WTC11 (cell line): ENCODE measurements around the gene MPDZ. TPM values are rescaled to one million over a fixed set of nuclear protein-coding genes. Genes with fewer than 3 reads are reported as not detected.

ENCODE experiments used
- ATAC-seq: fragments of 200-7000 bp; cut with Tn5 transposase; 2 replicates; pipeline ENCODE4 v1.10.0; 2021; ENCODE audit warnings: mild to moderate bottlenecking, moderate library complexity
- CTCF ChIA-PET: fragments of 300-600 bp; sonication (Branson Sonifier 250); formaldehyde crosslinking; loops from one replicate; lab custom pipeline; 2021; ENCODE audit warnings: antibody characterized with exemption; lab: Charles Lee
- POLR2A ChIA-PET: fragments of 350-600 bp; sonication (Branson Sonifier 250); formaldehyde crosslinking; loops from one replicate; lab custom pipeline; 2021; ENCODE audit warnings: antibody characterized with exemption; lab: Charles Lee
- DNase-seq: peaks from one replicate; pipeline ENCODE4 v3.0.0; 2021; ENCODE audit warnings: low spot score
- H3K27ac Mint-ChIP-seq: 2 replicates; pipeline ENCODE4 v1.8.0; 2021; ENCODE audit warnings: mixed read lengths
- H3K27me3 Mint-ChIP-seq: 2 replicates; pipeline ENCODE4 v1.8.0; 2021; ENCODE audit warnings: low read depth, mild to moderate bottlenecking, moderate library complexity, mixed read lengths
- H3K36me3 Mint-ChIP-seq: 2 replicates; pipeline ENCODE4 v1.8.0; 2021; ENCODE audit warnings: mixed read lengths
- H3K4me1 Mint-ChIP-seq: 2 replicates; pipeline ENCODE4 v1.8.0; 2022; ENCODE audit warnings: mixed read lengths
- H3K4me3 Mint-ChIP-seq: 2 replicates; pipeline ENCODE4 v1.8.0; 2021; ENCODE audit warnings: mild to moderate bottlenecking, moderate library complexity, mixed read lengths
- H3K9me3 Mint-ChIP-seq: 2 replicates; pipeline ENCODE4 v1.8.0; 2021; ENCODE audit warnings: mixed read lengths
- ARID4B ChIP-seq: sonication (generic); formaldehyde crosslinking; IDR thresholded peaks from 2 replicates; pipeline ENCODE4 v1.8.0; 2023; ENCODE audit warnings: missing genetic modification reagents, mild to moderate bottlenecking, borderline replicate concordance
- ATF3 ChIP-seq: sonication (generic); formaldehyde crosslinking; conservative IDR thresholded peaks from 2 replicates; pipeline ENCODE4 v1.8.1; 2022; ENCODE audit warnings: mild to moderate bottlenecking, missing genetic modification reagents
- CREM ChIP-seq: sonication (generic); formaldehyde crosslinking; IDR thresholded peaks from 2 replicates; pipeline ENCODE4 v1.8.1; 2022; ENCODE audit warnings: mild to moderate bottlenecking, missing genetic modification reagents, moderate library complexity
- E2F1 ChIP-seq: sonication (generic); formaldehyde crosslinking; IDR thresholded peaks from 2 replicates; pipeline ENCODE4 v1.8.0; 2022; ENCODE audit warnings: mild to moderate bottlenecking, missing genetic modification reagents
- EMX1 ChIP-seq: fragments of 250-450 bp; sonication (Bioruptor Pico); IDR thresholded peaks from 2 replicates; pipeline ENCODE4 v1.8.0; 2021; ENCODE audit warnings: mild to moderate bottlenecking
- ERG ChIP-seq: fragments of 250-450 bp; sonication (Bioruptor Pico); IDR thresholded peaks from 2 replicates; pipeline ENCODE4 v1.8.0; 2021; ENCODE audit warnings: mild to moderate bottlenecking
- IRF1 ChIP-seq: sonication (generic); formaldehyde crosslinking; IDR thresholded peaks from 2 replicates; pipeline ENCODE4 v1.8.0; 2023; ENCODE audit warnings: missing genetic modification reagents
- IRF2 ChIP-seq: sonication (generic); formaldehyde crosslinking; IDR thresholded peaks from 2 replicates; pipeline ENCODE4 v1.8.0; 2022; ENCODE audit warnings: low read depth, missing genetic modification reagents, borderline replicate concordance
- MAX ChIP-seq: sonication (generic); formaldehyde crosslinking; IDR thresholded peaks from 2 replicates; pipeline ENCODE4 v1.8.0; 2022; ENCODE audit warnings: mild to moderate bottlenecking, missing genetic modification reagents
- MYBL2 ChIP-seq: sonication (generic); formaldehyde crosslinking; IDR thresholded peaks from 2 replicates; pipeline ENCODE4 v1.8.1; 2023; ENCODE audit warnings: mild to moderate bottlenecking, moderate library complexity, missing genetic modification reagents
- NFATC4 ChIP-seq: fragments of 250-450 bp; sonication (Bioruptor Pico); IDR thresholded peaks from 2 replicates; pipeline ENCODE4 v1.9.0; 2021; ENCODE audit warnings: mild to moderate bottlenecking
- NR1H2 ChIP-seq: sonication (generic); formaldehyde crosslinking; IDR thresholded peaks from 2 replicates; pipeline ENCODE4 v1.9.0; 2021; ENCODE audit warnings: mild to moderate bottlenecking, moderate library complexity, missing genetic modification reagents
- SMAD3 ChIP-seq: sonication (generic); formaldehyde crosslinking; IDR thresholded peaks from 2 replicates; pipeline ENCODE4 v1.8.0; 2022; ENCODE audit warnings: missing genetic modification reagents, mild to moderate bottlenecking, borderline replicate concordance
- STAT6 ChIP-seq: sonication (generic); formaldehyde crosslinking; conservative IDR thresholded peaks from 2 replicates; pipeline ENCODE4 v1.8.1; 2023; ENCODE audit warnings: mild to moderate bottlenecking, low read depth, missing genetic modification reagents, moderate library complexity
- USF1 ChIP-seq: sonication (generic); formaldehyde crosslinking; IDR thresholded peaks from 2 replicates; pipeline ENCODE4 v1.8.0; 2022; ENCODE audit warnings: mild to moderate bottlenecking, missing genetic modification reagents
- ZNF263 ChIP-seq: sonication (generic); formaldehyde crosslinking; IDR thresholded peaks from 2 replicates; pipeline ENCODE4 v1.8.1; 2022; ENCODE audit warnings: low read depth, mild to moderate bottlenecking, moderate library complexity, missing genetic modification reagents
- ZNF281 ChIP-seq: sonication (generic); formaldehyde crosslinking; IDR thresholded peaks from 2 replicates; pipeline ENCODE4 v1.8.0; 2023; ENCODE audit warnings: mild to moderate bottlenecking, missing genetic modification reagents
- total RNA-seq: library from RNA; stranded (reverse); gene quantifications from 3 replicates; pipeline ENCODE4 v1.2.3, GENCODE V29; 2021

MPDZ gene
- total RNA-seq, 1 experiment from 2014 or later: 38.5 TPM

- TF ChIP-seq USF1 (CRISPR knock-in tag) (no peak), MAX (CRISPR knock-in tag) (no peak), ERG (CRISPR knock-in tag) (no peak), EMX1 (CRISPR knock-in tag) (no peak), ZNF281 (no peak), ATF3 (CRISPR knock-in tag) (no peak), MYBL2 (CRISPR knock-in tag) (no peak), NFATC4 (CRISPR knock-in tag) (no peak)
- no peak overlapping the region for H3K27ac Mint-ChIP-seq
- ChIA-PET POLR2A (no interaction called here), CTCF (no interaction called here)
- H3K4me3 Mint-ChIP-seq: no peak overlapping the region
- H3K4me1 Mint-ChIP-seq: peaks cover 8% of the 10 kb centered on the region
- H3K36me3 Mint-ChIP-seq: peaks cover 41% of the 10 kb centered on the region
- H3K9me3 Mint-ChIP-seq: no peaks in the 10 kb centered on the region
- ATAC-seq (no peak), DNase-seq (no peak)
- H3K27me3 Mint-ChIP-seq: no peaks in the 10 kb centered on the region
These were observed 165.7 kb downstream of the MPDZ start for GRCh38 chr9:13113751-13114150.

GRCh38 chr9:13113216-13113615 lies 166.3 kb downstream of the MPDZ start:
- ATAC-seq: no peak
- peaks cover 3% of the 10 kb centered on the region for H3K4me1 Mint-ChIP-seq
- no peaks in the 10 kb centered on the region for H3K27me3 Mint-ChIP-seq
- no peak overlapping the region for H3K4me3 Mint-ChIP-seq
- CTCF ChIA-PET: no interaction called here
- no peak for DNase-seq
- peaks cover 41% of the 10 kb centered on the region for H3K36me3 Mint-ChIP-seq
- POLR2A ChIA-PET: no interaction called here
- no peaks in the 10 kb centered on the region for H3K9me3 Mint-ChIP-seq
- no peak overlapping the region for H3K27ac Mint-ChIP-seq
- TF ChIP-seq ARID4B (CRISPR knock-in tag) (no peak), NR1H2 (CRISPR knock-in tag) (no peak), E2F1 (no peak), STAT6 (CRISPR knock-in tag) (no peak), SMAD3 (CRISPR knock-in tag) (no peak), ERG (CRISPR knock-in tag) (no peak), IRF1 (CRISPR knock-in tag) (no peak), IRF2 (CRISPR knock-in tag) (no peak), ZNF263 (no peak), CREM (CRISPR knock-in tag) (no peak), MYBL2 (CRISPR knock-in tag) (no peak)
